H1 (cell line): ENCODE results near the gene PFKFB1.

Source experiments
- CHD1 ChIP-seq: IDR thresholded peaks from 2 replicates; pipeline ENCODE4 v1.6.1; 2012; ENCODE audit warnings: low read depth, low read length, improper control_type of control experiment
- GABPA ChIP-seq: IDR thresholded peaks from 2 replicates; pipeline ENCODE4 v1.6.1; 2011; ENCODE audit warnings: mild to moderate bottlenecking, low read length, moderate library complexity, borderline replicate concordance; ENCODE audit not compliant: insufficient read depth
- MAFK ChIP-seq: IDR thresholded peaks from 2 replicates; pipeline ENCODE4 v1.6.1; 2012; ENCODE audit warnings: low read depth, mild to moderate bottlenecking, improper control_type of control experiment, low read length
- POLR2A ChIP-seq, 2 experiments: IDR thresholded peaks; 1 replicate in 1 of 2; 2 replicates in 1 of 2; pipeline ENCODE4 v1.6.1; 2011; ENCODE audit warnings: low read depth in 2 of 2, low read length in 2 of 2, mild to moderate bottlenecking in 2 of 2; ENCODE audit errors: control extremely low read depth in 1 of 2
- POLR2AphosphoS5 ChIP-seq: IDR thresholded peaks from 2 replicates; pipeline ENCODE4 v1.6.1; 2011; ENCODE audit warnings: low read depth, low read length
- RAD21 ChIP-seq, 2 experiments: IDR thresholded peaks in 1 of 2; conservative IDR thresholded peaks in 1 of 2; 2 replicates each; pipeline ENCODE4 v1.6.1; 2011; ENCODE audit warnings: low read depth in 2 of 2, low read length in 2 of 2, improper control_type of control experiment in 1 of 2, inconsistent platforms in 1 of 2, mild to moderate bottlenecking in 1 of 2, moderate library complexity in 1 of 2
- SP1 ChIP-seq: IDR thresholded peaks from 2 replicates; pipeline ENCODE4 v1.6.1; 2011; ENCODE audit warnings: low read depth, low read length
- SRF ChIP-seq: IDR thresholded peaks from 2 replicates; pipeline ENCODE4 v1.6.1; 2011; ENCODE audit warnings: mild to moderate bottlenecking, low read depth, low read length, moderate library complexity
- TAF1 ChIP-seq: IDR thresholded peaks from 2 replicates; pipeline ENCODE4 v1.6.1; 2011; ENCODE audit warnings: mild to moderate bottlenecking, low read depth, low read length
- TAF7 ChIP-seq: optimal IDR thresholded peaks from 2 replicates; pipeline ENCODE3; 2011; ENCODE audit warnings: low read depth, mild to moderate bottlenecking, inconsistent platforms, low read length, moderate library complexity, borderline replicate concordance
- TEAD4 ChIP-seq: IDR thresholded peaks from 2 replicates; pipeline ENCODE4 v1.6.1; 2012; ENCODE audit warnings: low read depth, low read length, inconsistent platforms, mixed read lengths
- TF ChIP-seq, protein P1 (sequence below): IDR thresholded peaks from 2 replicates; pipeline ENCODE4 v1.6.1; 2012; ENCODE audit warnings: low read length, inconsistent platforms
- TF ChIP-seq, protein P2 (sequence below), 3 experiments: IDR thresholded peaks; 1 replicate in 2 of 3; 2 replicates in 1 of 3; pipeline versions ENCODE4 v1.5.1 to v1.6.1; 2011; ENCODE audit warnings: low read length in 3 of 3, mild to moderate bottlenecking in 3 of 3, inconsistent platforms in 2 of 3, low read depth in 1 of 3, moderate library complexity in 1 of 3; ENCODE audit not compliant: insufficient read depth in 1 of 3; ENCODE audit errors: control extremely low read depth in 1 of 3

DNA sequence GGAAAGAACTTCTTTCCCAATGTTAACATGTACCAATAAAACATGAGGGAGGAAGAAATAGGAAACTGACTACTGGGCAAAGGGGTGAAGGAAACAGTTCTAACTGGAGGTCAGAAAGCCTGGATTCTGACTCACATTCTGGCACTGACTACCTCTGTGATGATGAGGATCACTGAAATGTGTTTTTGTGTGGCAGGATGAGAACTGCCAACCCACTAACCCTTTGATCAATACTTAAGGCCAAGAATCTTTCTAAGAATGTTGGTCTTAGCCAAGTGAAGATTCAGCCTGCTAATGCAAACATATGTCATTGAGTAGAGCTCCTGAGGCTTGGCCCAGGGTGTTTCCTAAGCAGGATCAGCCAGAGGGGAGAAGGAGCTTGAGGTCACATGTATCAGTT, 32.2 kb upstream of the PFKFB1 start:
- TF ChIP-seq SRF (no peak), RAD21 (IDR thresholded peaks at IDR 0.05 in 1 of 2, conservative IDR thresholded peaks at IDR 0.05 in 1 of 2; ENCODE audit: low read depth in 2 of 2, low read length in 2 of 2) (no peak), MAFK (no peak), TAF1 (no peak), TEAD4 (no peak), TAF7 (no peak), GABPA (no peak), POLR2A (IDR thresholded peaks at IDR 0.05; ENCODE audit: control extremely low read depth in 1 of 2, low read depth in 2 of 2, low read length in 2 of 2) (no peak), SP1 (no peak), CHD1 (no peak), POLR2AphosphoS5 (no peak)
- TF ChIP-seq, protein P1, sequence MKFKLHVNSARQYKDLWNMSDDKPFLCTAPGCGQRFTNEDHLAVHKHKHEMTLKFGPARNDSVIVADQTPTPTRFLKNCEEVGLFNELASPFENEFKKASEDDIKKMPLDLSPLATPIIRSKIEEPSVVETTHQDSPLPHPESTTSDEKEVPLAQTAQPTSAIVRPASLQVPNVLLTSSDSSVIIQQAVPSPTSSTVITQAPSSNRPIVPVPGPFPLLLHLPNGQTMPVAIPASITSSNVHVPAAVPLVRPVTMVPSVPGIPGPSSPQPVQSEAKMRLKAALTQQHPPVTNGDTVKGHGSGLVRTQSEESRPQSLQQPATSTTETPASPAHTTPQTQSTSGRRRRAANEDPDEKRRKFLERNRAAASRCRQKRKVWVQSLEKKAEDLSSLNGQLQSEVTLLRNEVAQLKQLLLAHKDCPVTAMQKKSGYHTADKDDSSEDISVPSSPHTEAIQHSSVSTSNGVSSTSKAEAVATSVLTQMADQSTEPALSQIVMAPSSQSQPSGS: no peak
- TF ChIP-seq, protein P2, sequence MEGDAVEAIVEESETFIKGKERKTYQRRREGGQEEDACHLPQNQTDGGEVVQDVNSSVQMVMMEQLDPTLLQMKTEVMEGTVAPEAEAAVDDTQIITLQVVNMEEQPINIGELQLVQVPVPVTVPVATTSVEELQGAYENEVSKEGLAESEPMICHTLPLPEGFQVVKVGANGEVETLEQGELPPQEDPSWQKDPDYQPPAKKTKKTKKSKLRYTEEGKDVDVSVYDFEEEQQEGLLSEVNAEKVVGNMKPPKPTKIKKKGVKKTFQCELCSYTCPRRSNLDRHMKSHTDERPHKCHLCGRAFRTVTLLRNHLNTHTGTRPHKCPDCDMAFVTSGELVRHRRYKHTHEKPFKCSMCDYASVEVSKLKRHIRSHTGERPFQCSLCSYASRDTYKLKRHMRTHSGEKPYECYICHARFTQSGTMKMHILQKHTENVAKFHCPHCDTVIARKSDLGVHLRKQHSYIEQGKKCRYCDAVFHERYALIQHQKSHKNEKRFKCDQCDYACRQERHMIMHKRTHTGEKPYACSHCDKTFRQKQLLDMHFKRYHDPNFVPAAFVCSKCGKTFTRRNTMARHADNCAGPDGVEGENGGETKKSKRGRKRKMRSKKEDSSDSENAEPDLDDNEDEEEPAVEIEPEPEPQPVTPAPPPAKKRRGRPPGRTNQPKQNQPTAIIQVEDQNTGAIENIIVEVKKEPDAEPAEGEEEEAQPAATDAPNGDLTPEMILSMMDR (IDR thresholded peaks at IDR 0.05; ENCODE audit: control extremely low read depth in 1 of 3, insufficient read depth in 1 of 3, low read depth in 1 of 3, low read length in 3 of 3): no peak
